ENCODE data around the gene CSRNP3.
A peak's percentile ranks its signal among the peaks of the same experiment; 100 is the strongest.

Gene CSRNP3

DNA sequence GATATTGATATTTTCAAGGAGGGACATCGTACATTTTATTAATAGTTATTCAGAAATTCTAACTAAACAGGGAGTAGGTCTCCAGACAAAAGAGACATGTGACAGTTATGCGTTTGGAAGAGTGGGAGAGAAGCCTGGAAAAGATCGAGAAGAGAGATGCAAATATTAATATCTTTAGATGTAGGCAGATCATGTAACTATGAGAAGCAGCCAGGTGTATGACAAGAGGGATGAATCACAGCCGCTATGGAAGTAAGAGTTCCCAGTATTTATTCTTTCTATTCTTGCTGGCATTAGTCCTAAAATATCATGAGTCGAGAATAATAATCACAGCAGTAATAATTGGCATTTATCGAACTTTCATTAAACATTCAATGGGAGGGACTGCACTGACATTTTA, 140.2 kb downstream of the CSRNP3 start (continued):
- TF ChIP-seq, protein P1, sequence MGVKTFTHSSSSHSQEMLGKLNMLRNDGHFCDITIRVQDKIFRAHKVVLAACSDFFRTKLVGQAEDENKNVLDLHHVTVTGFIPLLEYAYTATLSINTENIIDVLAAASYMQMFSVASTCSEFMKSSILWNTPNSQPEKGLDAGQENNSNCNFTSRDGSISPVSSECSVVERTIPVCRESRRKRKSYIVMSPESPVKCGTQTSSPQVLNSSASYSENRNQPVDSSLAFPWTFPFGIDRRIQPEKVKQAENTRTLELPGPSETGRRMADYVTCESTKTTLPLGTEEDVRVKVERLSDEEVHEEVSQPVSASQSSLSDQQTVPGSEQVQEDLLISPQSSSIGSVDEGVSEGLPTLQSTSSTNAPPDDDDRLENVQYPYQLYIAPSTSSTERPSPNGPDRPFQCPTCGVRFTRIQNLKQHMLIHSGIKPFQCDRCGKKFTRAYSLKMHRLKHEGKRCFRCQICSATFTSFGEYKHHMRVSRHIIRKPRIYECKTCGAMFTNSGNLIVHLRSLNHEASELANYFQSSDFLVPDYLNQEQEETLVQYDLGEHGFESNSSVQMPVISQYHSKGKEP (tag by site-specific recombination; IDR thresholded peaks at IDR 0.05): no peak

DNA sequence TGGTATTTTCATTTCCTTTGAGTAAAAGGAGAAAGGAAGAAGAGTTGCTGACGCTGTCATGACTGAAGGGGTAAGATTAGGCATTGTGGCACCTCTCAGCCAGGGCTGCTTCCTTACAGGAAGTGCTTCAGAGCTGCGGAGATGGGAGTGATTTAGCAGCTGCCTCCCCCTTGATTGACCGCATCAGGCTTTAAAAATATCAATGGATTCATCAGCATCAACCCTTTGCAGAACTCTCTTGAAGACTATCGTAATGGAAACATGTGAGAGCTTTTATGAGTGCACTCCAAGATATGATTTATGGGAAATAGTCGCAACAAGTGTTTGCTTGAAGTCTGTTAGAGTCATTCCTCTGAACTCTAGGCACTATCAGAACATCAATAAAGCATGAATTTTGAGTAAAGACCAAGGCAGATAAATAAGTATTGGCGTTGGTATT, 141.1 kb downstream of the CSRNP3 start:
- CTCF ChIA-PET: no interaction called here
- no peak overlapping the region for H3K27ac ChIP-seq (ENCODE audit: extremely low read depth, low read depth, low read length)
- POLR2A ChIA-PET: no interaction called here
- no peaks in the 10 kb centered on the region for H3K36me3 ChIP-seq (ENCODE audit: control insufficient read depth in 2 of 2, insufficient read depth in 1 of 2, low read length in 2 of 2)
- no peak overlapping the region for H3K4me3 ChIP-seq (ENCODE audit: low read depth, low read length)
- peaks cover 4% of the 10 kb centered on the region for H3K4me1 ChIP-seq (ENCODE audit: control insufficient read depth, insufficient read depth, low read length)
- TF ChIP-seq, protein P2, sequence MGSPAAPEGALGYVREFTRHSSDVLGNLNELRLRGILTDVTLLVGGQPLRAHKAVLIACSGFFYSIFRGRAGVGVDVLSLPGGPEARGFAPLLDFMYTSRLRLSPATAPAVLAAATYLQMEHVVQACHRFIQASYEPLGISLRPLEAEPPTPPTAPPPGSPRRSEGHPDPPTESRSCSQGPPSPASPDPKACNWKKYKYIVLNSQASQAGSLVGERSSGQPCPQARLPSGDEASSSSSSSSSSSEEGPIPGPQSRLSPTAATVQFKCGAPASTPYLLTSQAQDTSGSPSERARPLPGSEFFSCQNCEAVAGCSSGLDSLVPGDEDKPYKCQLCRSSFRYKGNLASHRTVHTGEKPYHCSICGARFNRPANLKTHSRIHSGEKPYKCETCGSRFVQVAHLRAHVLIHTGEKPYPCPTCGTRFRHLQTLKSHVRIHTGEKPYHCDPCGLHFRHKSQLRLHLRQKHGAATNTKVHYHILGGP (tag by site-specific recombination; IDR thresholded peaks at IDR 0.05): 0 out of 2 replicates have a peak, but pooled peaks have one; percentile 10
- TF ChIP-seq ZBTB17 (tag by site-specific recombination; IDR thresholded peaks at IDR 0.05) (peak; percentile 60), ZNF776 (tag by site-specific recombination; IDR thresholded peaks at IDR 0.05; ENCODE audit: borderline replicate concordance) (no peak), SCRT2 (tag by site-specific recombination; IDR thresholded peaks at IDR 0.05) (peak; percentile 96), ZNF16 (tag by site-specific recombination; IDR thresholded peaks at IDR 0.05; ENCODE audit: low read depth) (no peak), GLI2 (tag by site-specific recombination; IDR thresholded peaks at IDR 0.05; ENCODE audit: borderline replicate concordance, low read depth) (no peak), ZFHX2 (tag by site-specific recombination; conservative IDR thresholded peaks at IDR 0.05) (no peak), ZNF138 (tag by site-specific recombination; IDR thresholded peaks at IDR 0.05; ENCODE audit: borderline replicate concordance) (no peak), SCRT1 (tag by site-specific recombination; IDR thresholded peaks at IDR 0.05; ENCODE audit: borderline replicate concordance) (peak; percentile 35; the same call in 1 of the 2 replicates)
- TF ChIP-seq, protein P3, sequence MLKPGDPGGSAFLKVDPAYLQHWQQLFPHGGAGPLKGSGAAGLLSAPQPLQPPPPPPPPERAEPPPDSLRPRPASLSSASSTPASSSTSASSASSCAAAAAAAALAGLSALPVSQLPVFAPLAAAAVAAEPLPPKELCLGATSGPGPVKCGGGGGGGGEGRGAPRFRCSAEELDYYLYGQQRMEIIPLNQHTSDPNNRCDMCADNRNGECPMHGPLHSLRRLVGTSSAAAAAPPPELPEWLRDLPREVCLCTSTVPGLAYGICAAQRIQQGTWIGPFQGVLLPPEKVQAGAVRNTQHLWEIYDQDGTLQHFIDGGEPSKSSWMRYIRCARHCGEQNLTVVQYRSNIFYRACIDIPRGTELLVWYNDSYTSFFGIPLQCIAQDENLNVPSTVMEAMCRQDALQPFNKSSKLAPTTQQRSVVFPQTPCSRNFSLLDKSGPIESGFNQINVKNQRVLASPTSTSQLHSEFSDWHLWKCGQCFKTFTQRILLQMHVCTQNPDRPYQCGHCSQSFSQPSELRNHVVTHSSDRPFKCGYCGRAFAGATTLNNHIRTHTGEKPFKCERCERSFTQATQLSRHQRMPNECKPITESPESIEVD (tag by site-specific recombination; IDR thresholded peaks at IDR 0.05): peak; percentile 80; the same call in 1 of the 2 replicates
- H3K9me3 ChIP-seq (ENCODE audit: control insufficient read depth, insufficient read depth, low read depth, low read length): no peaks in the 10 kb centered on the region

DNA sequence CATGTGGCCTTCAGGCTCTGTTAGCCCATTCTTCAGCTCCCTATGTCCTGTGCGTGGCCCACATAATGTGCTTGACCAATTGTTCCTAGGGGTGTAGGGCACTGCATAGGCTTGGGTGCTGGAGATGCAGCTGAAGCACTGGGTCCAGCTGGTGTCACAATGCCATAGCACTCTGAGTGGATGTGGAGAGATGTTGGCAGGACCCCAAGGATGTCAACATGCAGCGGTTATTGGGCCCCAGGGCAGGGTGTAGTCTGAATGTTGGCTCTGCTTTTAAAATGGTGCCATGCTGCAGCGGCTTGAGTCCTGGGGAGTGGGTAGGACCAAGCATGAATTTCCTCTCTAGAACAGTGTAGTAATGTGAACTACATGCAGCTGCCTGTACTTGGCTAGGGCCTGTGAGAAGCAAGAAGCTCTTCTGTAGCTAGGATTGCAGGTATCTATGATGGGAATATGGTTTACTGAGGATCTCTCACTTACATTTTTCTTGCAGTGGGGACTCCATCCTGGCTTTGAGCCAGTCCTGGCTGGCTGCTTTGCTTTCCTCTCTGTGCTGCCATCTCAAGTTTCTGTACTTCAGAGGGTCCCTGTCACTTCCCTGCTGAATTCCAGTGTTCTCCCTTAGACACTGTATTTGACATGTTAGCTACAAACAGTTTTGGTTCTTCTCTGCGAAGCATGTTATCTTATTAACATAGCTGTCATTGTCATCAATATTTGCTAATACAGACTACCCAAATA, 148.4 kb downstream of the CSRNP3 start:
- H3K4me1 ChIP-seq (ENCODE audit: control insufficient read depth, insufficient read depth, low read length): peaks cover 12% of the 10 kb centered on the region; the same call in 1 of the 2 replicates
- H3K36me3 ChIP-seq (ENCODE audit: control insufficient read depth in 2 of 2, insufficient read depth in 1 of 2, low read length in 2 of 2): no peaks in the 10 kb centered on the region
- ChIA-PET CTCF (interaction anchor here (0.6 kb wide), 1 partner anchor 246 kb away, joined by 3 read pairs; no protein-coding TSS in a partner anchor), POLR2A (no interaction called here)
- H3K9me3 ChIP-seq (ENCODE audit: control insufficient read depth, insufficient read depth, low read depth, low read length): no peaks in the 10 kb centered on the region
- H3K4me3 ChIP-seq (ENCODE audit: low read depth, low read length): no peak overlapping the region
- no peak overlapping the region for H3K27ac ChIP-seq (ENCODE audit: extremely low read depth, low read depth, low read length)
- no peak for TF ChIP-seq ZNF670 (tag by site-specific recombination; IDR thresholded peaks at IDR 0.05; ENCODE audit: low read depth)
- TF ChIP-seq, protein P2 (tag by site-specific recombination; IDR thresholded peaks at IDR 0.05): no peak
- no peak for TF ChIP-seq ZNF175 (tag by site-specific recombination; IDR thresholded peaks at IDR 0.05)
- no peak for TF ChIP-seq ZNF426 (tag by site-specific recombination; IDR thresholded peaks at IDR 0.05)
- TF ChIP-seq, protein P4, sequence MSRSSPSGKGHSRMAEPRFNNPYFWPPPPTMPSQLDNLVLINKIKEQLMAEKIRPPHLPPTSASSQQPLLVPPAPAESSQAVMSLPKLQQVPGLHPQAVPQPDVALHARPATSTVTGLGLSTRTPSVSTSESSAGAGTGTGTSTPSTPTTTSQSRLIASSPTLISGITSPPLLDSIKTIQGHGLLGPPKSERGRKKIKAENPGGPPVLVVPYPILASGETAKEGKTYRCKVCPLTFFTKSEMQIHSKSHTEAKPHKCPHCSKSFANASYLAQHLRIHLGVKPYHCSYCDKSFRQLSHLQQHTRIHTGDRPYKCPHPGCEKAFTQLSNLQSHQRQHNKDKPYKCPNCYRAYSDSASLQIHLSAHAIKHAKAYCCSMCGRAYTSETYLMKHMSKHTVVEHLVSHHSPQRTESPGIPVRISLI (tag by site-specific recombination; IDR thresholded peaks at IDR 0.05): no peak
- no peak for TF ChIP-seq ZFP3 (tag by site-specific recombination; IDR thresholded peaks at IDR 0.05; ENCODE audit: low read depth)
- TF ChIP-seq KLF16 (tag by site-specific recombination; IDR thresholded peaks at IDR 0.05): no peak
- TF ChIP-seq, protein P5, sequence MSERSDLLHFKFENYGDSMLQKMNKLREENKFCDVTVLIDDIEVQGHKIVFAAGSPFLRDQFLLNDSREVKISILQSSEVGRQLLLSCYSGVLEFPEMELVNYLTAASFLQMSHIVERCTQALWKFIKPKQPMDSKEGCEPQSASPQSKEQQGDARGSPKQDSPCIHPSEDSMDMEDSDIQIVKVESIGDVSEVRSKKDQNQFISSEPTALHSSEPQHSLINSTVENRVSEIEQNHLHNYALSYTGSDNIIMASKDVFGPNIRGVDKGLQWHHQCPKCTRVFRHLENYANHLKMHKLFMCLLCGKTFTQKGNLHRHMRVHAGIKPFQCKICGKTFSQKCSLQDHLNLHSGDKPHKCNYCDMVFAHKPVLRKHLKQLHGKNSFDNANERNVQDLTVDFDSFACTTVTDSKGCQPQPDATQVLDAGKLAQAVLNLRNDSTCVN (tag by site-specific recombination; optimal IDR thresholded peaks at IDR 0.05): no peak
- no peak for TF ChIP-seq ZBTB7A (tag by site-specific recombination; IDR thresholded peaks at IDR 0.05; ENCODE audit: low read depth)
- no peak for TF ChIP-seq ZNF114 (tag by site-specific recombination; IDR thresholded peaks at IDR 0.05)
- no peak for TF ChIP-seq ZBTB48 (tag by site-specific recombination; IDR thresholded peaks at IDR 0.05)
- TF ChIP-seq ZNF391 (tag by site-specific recombination; IDR thresholded peaks at IDR 0.05; ENCODE audit: borderline replicate concordance, low read depth): no peak
- no peak for TF ChIP-seq ZNF843 (tag by site-specific recombination; IDR thresholded peaks at IDR 0.05)
- TF ChIP-seq ZNF791 (tag by site-specific recombination; IDR thresholded peaks at IDR 0.05): no peak
